Right lung (tissue), 10 donors: Measurements from ENCODE around the gene WFDC11. TPM values are rescaled to one million over a fixed set of nuclear protein-coding genes. Genes with fewer than 3 reads are reported as not detected.
"Not testable (repeated sequence)": the region's sequence is repeated elsewhere in the genome, so short reads cannot be mapped to it uniquely, and the experiment has no call there.

Experiments used
- DNase-seq, 2 donors: peaks; one replicate each; pipeline ENCODE4 v3.0.0-alpha.2; 2013
- long read RNA-seq, 8 donors: transcript quantifications; one replicate each; lab custom pipeline, GENCODE V29; 2026
- polyA plus RNA-seq, 5 donors: library from polyadenylated mRNA; unstranded; fragments of 120-200 nt; gene quantifications; one replicate each; pipeline versions ENCODE4 v1.2.1 to v1.2.3, GENCODE V29; 2013; ENCODE audit warnings: inconsistent platforms in 1 of 5, low replicate concordance in 1 of 5; ENCODE audit not compliant: insufficient read length in 5 of 5, insufficient read depth in 1 of 5

Gene WFDC11
- polyA plus RNA-seq: not detected
- long read RNA-seq, donor 1: 0 reads
- long read RNA-seq, donor 2: 0 reads
- long read RNA-seq, donor 3: 0 reads
- long read RNA-seq, donor 4: 0 reads
- long read RNA-seq, donor 5: 0 reads
- long read RNA-seq, donor 6: 0 reads
- long read RNA-seq, donor 7: 0 reads
- long read RNA-seq, donor 8: 0 reads

- no peak for DNase-seq
Measured at GRCh38 chr20:45670139-45670538, at the start of gene WFDC11. TSS of gene WFDC11 (minus strand) at chr20:45670239. CDS start at chr20:45650600, 19,639 bp downstream.

GRCh38 chr20:45716141-45716688 is 46.2 kb upstream of the WFDC11 start:
- DNase-seq: not testable (repeated sequence)

GRCh38 chr20:45704969-45705637 is 35.1 kb upstream of the WFDC11 start, which contains the start of gene WFDC10B:
TSS of gene WFDC10B (minus strand) at chr20:45705019. CDS start at chr20:45685992, 19,027 bp downstream.
- DNase-seq: peak in 1 of 2 donors; percentile 1

- DNase-seq: no peak
Measured at GRCh38 chr20:45701873-45702272, 31.8 kb upstream of the WFDC11 start, which contains the start of gene WFDC13. TSS of gene WFDC13 (plus strand) at chr20:45702038. CDS start at chr20:45702124, 86 bp downstream.

GRCh38 chr20:45701104-45701503 is 31.1 kb upstream of the WFDC11 start:
- DNase-seq: no peak

- no peak for DNase-seq
Measured at GRCh38 chr20:45695496-45695895, 25.5 kb upstream of the WFDC11 start.

GRCh38 chr20:45693346-45693745 is 23.3 kb upstream of the WFDC11 start:
- not testable (repeated sequence) for DNase-seq

GRCh38 chr20:45685896-45686295 is 15.9 kb upstream of the WFDC11 start:
- DNase-seq: no peak

- DNase-seq: no peak
Measured at GRCh38 chr20:45679650-45680049, 9.6 kb upstream of the WFDC11 start.

- DNase-seq: no peak
Measured at GRCh38 chr20:45672765-45673164, 2.7 kb upstream of the WFDC11 start.

- DNase-seq: not testable (repeated sequence)
Measured at GRCh38 chr20:45657038-45657437, 13.0 kb downstream of the WFDC11 start.

GRCh38 chr20:45651726-45652125 is 18.3 kb downstream of the WFDC11 start:
- DNase-seq: not testable (repeated sequence)

GRCh38 chr20:45649312-45649863 is 20.7 kb downstream of the WFDC11 start:
- DNase-seq: no peak

- no peak for DNase-seq
Measured at GRCh38 chr20:45647441-45648050, 22.5 kb downstream of the WFDC11 start.

- no peak for DNase-seq
Measured at GRCh38 chr20:45646875-45647274, 23.2 kb downstream of the WFDC11 start.

- DNase-seq: not testable (repeated sequence)
Measured at GRCh38 chr20:45645869-45646268, 24.2 kb downstream of the WFDC11 start.

- DNase-seq: not testable (repeated sequence)
Measured at GRCh38 chr20:45641076-45641475, 29.0 kb downstream of the WFDC11 start.

GRCh38 chr20:45639687-45640086 is 30.4 kb downstream of the WFDC11 start:
- DNase-seq: no peak

- DNase-seq: no peak
Measured at GRCh38 chr20:45636513-45636912, 33.5 kb downstream of the WFDC11 start.

- DNase-seq: no peak
Measured at GRCh38 chr20:45631184-45631583, 38.9 kb downstream of the WFDC11 start, which contains the start of gene WFDC9. TSS of gene WFDC9 (minus strand) at chr20:45631284. CDS start at chr20:45610181, 21,103 bp downstream.

GRCh38 chr20:45630371-45630770 is 39.7 kb downstream of the WFDC11 start:
- no peak for DNase-seq
